Measurements from ENCODE around the gene PIK3R6.

DNA sequence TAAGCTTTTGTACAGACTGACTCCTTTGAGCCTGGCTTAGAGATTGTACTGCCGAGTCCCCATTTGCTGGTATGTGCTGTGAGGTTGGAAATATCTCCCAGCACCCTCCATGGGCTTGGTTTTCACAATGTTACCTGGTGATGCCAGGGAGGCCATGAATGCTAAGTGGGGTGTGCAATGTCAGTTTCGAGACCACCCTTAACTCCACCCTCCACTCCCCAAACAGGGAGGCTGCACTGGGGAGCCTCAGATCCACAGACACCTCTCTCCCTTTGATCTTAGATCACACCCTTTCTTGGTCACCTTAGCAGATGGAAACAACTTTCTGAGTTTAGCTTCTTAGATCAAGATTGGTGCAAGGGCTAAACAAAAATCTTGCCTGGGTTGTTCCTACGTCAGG is 28.6 kb upstream of the PIK3R6 start:
- TF ChIP-seq, protein P1, sequence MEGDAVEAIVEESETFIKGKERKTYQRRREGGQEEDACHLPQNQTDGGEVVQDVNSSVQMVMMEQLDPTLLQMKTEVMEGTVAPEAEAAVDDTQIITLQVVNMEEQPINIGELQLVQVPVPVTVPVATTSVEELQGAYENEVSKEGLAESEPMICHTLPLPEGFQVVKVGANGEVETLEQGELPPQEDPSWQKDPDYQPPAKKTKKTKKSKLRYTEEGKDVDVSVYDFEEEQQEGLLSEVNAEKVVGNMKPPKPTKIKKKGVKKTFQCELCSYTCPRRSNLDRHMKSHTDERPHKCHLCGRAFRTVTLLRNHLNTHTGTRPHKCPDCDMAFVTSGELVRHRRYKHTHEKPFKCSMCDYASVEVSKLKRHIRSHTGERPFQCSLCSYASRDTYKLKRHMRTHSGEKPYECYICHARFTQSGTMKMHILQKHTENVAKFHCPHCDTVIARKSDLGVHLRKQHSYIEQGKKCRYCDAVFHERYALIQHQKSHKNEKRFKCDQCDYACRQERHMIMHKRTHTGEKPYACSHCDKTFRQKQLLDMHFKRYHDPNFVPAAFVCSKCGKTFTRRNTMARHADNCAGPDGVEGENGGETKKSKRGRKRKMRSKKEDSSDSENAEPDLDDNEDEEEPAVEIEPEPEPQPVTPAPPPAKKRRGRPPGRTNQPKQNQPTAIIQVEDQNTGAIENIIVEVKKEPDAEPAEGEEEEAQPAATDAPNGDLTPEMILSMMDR (conservative IDR thresholded peaks at IDR 0.05; ENCODE audit: low read depth, low read length), result no peak
- TF ChIP-seq SMC3 (IDR thresholded peaks at IDR 0.05; ENCODE audit: low read depth, low read length), result no peak
- no peak for TF ChIP-seq POLR2A (IDR thresholded peaks at IDR 0.05; ENCODE audit: low read depth, low read length)
- TF ChIP-seq BHLHE40 (IDR thresholded peaks at IDR 0.05; ENCODE audit: low read depth, low read length), result no peak
- TF ChIP-seq FOS (IDR thresholded peaks at IDR 0.05; ENCODE audit: low read depth, low read length), result no peak
- no peak for TF ChIP-seq MAFK (IDR thresholded peaks at IDR 0.05; ENCODE audit: low read depth, low read length)
- no peak for TF ChIP-seq RFX5 (IDR thresholded peaks at IDR 0.05; ENCODE audit: low read depth, low read length)
